Panc1 (cell line): ENCODE data around the gene ZNF593OS. TPM values are rescaled to one million over a fixed set of nuclear protein-coding genes. Genes with fewer than 3 reads are reported as not detected.

Experiments
- ATAC-seq: fragments of 200-7000 bp; cut with Tn5 transposase; 2 replicates; pipeline ENCODE4 v1.9.1; 2020; ENCODE audit warnings: mild to moderate bottlenecking, moderate library complexity
- BruUV-seq: library from RNA; stranded (reverse); fragments of 400-500 nt; replicated peaks from 2 replicates; lab custom pipeline; 2021; lab: Mats Ljungman, UMichigan
- CTCF ChIA-PET: fragments of 300-600 bp; sonication (Branson Sonifier 250); formaldehyde crosslinking; loops from one replicate; lab custom pipeline; 2022; ENCODE audit warnings: antibody characterized with exemption; lab: Charles Lee
- POLR2A ChIA-PET: fragments of 300-600 bp; sonication (Branson Sonifier 250); formaldehyde crosslinking; loops from one replicate; lab custom pipeline; 2022; ENCODE audit warnings: antibody characterized with exemption; lab: Charles Lee
- DNase-seq: peaks from one replicate; pipeline ENCODE4 v3.0.0-alpha.2; 2010; ENCODE audit warnings: low read depth, low spot score
- H3K27ac ChIP-seq: 2 replicates; pipeline ENCODE4 v1.5.1; 2011; ENCODE audit warnings: mild to moderate bottlenecking, low read length, inconsistent platforms
- H3K27me3 ChIP-seq: fragments of 200-500 bp; sonication (Bioruptor generic); 2 replicates; pipeline ENCODE4 v1.6.0; 2014; ENCODE audit warnings: low read length, inconsistent platforms; ENCODE audit not compliant: control insufficient read depth, insufficient read depth
- H3K36me3 ChIP-seq: fragments of 200-500 bp; sonication (Bioruptor generic); 2 replicates; pipeline ENCODE4 v1.5.1; 2014; ENCODE audit warnings: inconsistent platforms, mild to moderate bottlenecking, low read length, moderate library complexity; ENCODE audit not compliant: control insufficient read depth, insufficient read depth
- H3K4me1 ChIP-seq: 2 replicates; pipeline ENCODE4 v1.5.1; 2011; ENCODE audit warnings: inconsistent platforms, mild to moderate bottlenecking, low read length, moderate library complexity; ENCODE audit not compliant: control insufficient read depth, insufficient read depth
- H3K4me3 ChIP-seq, 2 experiments: 2 replicates each; pipeline ENCODE4 v1.5.1; 2011 to 2012; ENCODE audit warnings: low read depth in 2 of 2, low read length in 2 of 2, mild to moderate bottlenecking in 2 of 2, inconsistent platforms in 1 of 2, moderate library complexity in 1 of 2
- H3K9me3 ChIP-seq: fragments of 200-500 bp; sonication (Bioruptor generic); 2 replicates; pipeline ENCODE4 v1.5.1; 2014; ENCODE audit warnings: low read depth, mild to moderate bottlenecking, inconsistent platforms, low read length, moderate library complexity; ENCODE audit not compliant: control insufficient read depth, insufficient read depth
- CTCF ChIP-seq: fragments of 450-650 bp; IDR thresholded peaks from 2 replicates; pipeline ENCODE4 v1.5.1; 2017; ENCODE audit warnings: mild to moderate bottlenecking
- POLR2AphosphoS5 ChIP-seq: IDR thresholded peaks from 2 replicates; pipeline ENCODE4 v1.6.1; 2012; ENCODE audit warnings: mild to moderate bottlenecking, low read depth, low read length, moderate library complexity
- REST ChIP-seq, 2 experiments: IDR thresholded peaks; 2 replicates each; pipeline ENCODE4 v1.6.1; 2011 to 2012; ENCODE audit warnings: low read depth in 2 of 2, control low read depth in 1 of 2, low read length in 1 of 2, mild to moderate bottlenecking in 1 of 2, moderate library complexity in 1 of 2; ENCODE audit not compliant: insufficient read depth in 1 of 2
- SIN3A ChIP-seq: IDR thresholded peaks from 2 replicates; pipeline ENCODE4 v1.6.1; 2012; ENCODE audit warnings: low read depth, mild to moderate bottlenecking, low read length, moderate library complexity, borderline replicate concordance; ENCODE audit not compliant: insufficient read depth
- TCF7L2 ChIP-seq: IDR thresholded peaks from 2 replicates; pipeline ENCODE4 v1.6.1; 2011; ENCODE audit warnings: mild to moderate bottlenecking, low read depth, low read length, inconsistent platforms
- in situ Hi-C: cut with HindIII; loops from 2 replicates; pipeline ENCODE4 v1.10.0; 2016; ENCODE audit warnings: low sequenced_read_pairs, low pct_unique_long_range_greater_than_20kb
- intact Hi-C: fragments of 100-400 bp; cut with micrococcal nuclease; formaldehyde crosslinking; loops from one replicate; pipeline ENCODE4 v1.10.0; 2022; ENCODE audit not compliant: unreplicated experiment
- total RNA-seq: library from RNA; stranded (reverse); gene quantifications from one replicate; pipeline ENCODE4 v1.2.1, GENCODE V29; 2021; ENCODE audit not compliant: unreplicated experiment

Gene ZNF593OS
- total RNA-seq, 1 experiment from 2014 or later, result not detected

GRCh38 chr1:26132834-26133167 is 38.8 kb downstream of the ZNF593OS start:
- in situ Hi-C loops (no loop called here), intact Hi-C loops (no loop called here)
- Histone ChIP-seq H3K27ac (no peak overlapping the region), H3K4me1 (no peaks in the 10 kb centered on the region), H3K36me3 (no peaks in the 10 kb centered on the region), H3K9me3 (no peaks in the 10 kb centered on the region), H3K4me3 (no peak overlapping the region), H3K27me3 (no peaks in the 10 kb centered on the region)
- ATAC-seq (no peak), DNase-seq (no peak)
- POLR2A ChIA-PET, result no interaction called here
- TF ChIP-seq CTCF (no peak), POLR2AphosphoS5 (no peak), SIN3A (no peak), REST (IDR thresholded peaks at IDR 0.05; ENCODE audit: insufficient read depth in 1 of 2, low read depth in 2 of 2, low read length in 1 of 2) (no peak), TCF7L2 (no peak)
- CTCF ChIA-PET, result no interaction called here
- no TSS peak for BruUV-seq

- no peak for ATAC-seq
- CTCF ChIA-PET, result no interaction called here
- POLR2A ChIA-PET, result no interaction called here
These were observed 39.4 kb downstream of the ZNF593OS start for GRCh38 chr1:26132128-26132833.

More at GRCh38 chr1:26132128-26132833, 39.4 kb downstream of the ZNF593OS start:
- H3K4me3 ChIP-seq, result no peak overlapping the region
- H3K36me3 ChIP-seq, result no peaks in the 10 kb centered on the region
- in situ Hi-C loops, result no loop called here
- peaks cover 1% of the 10 kb centered on the region for H3K4me1 ChIP-seq
- H3K9me3 ChIP-seq, result no peaks in the 10 kb centered on the region
- no peak overlapping the region for H3K27ac ChIP-seq
- no peak for DNase-seq
- H3K27me3 ChIP-seq, result no peaks in the 10 kb centered on the region
- TF ChIP-seq SIN3A (no peak), REST (IDR thresholded peaks at IDR 0.05; ENCODE audit: insufficient read depth in 1 of 2, low read depth in 2 of 2, low read length in 1 of 2) (no peak), TCF7L2 (no peak)
- intact Hi-C loops, result no loop called here
- BruUV-seq, result no TSS peak
